HG03064 (cell line): ENCODE data around the gene MOCOS.
"Not testable (repeated sequence)": the region's sequence is repeated elsewhere in the genome, so short reads cannot be mapped to it uniquely, and the experiment has no call there.

Experiments
- ATAC-seq: cut with Tn5 transposase; IDR thresholded peaks from one replicate; pipeline ENCODE4 v1.9.1; 2021; ENCODE audit warnings: low read depth; ENCODE audit not compliant: unreplicated experiment

MOCOS gene

GRCh38 chr18:36197511-36198166 is 10.3 kb downstream of the MOCOS start:
- no peak for ATAC-seq

GRCh38 chr18:36199691-36200295 is 12.5 kb downstream of the MOCOS start:
- ATAC-seq = no peak

- ATAC-seq = no peak
Observed at GRCh38 chr18:36200354-36200771, 13.1 kb downstream of the MOCOS start.

GRCh38 chr18:36201765-36202164 is 14.5 kb downstream of the MOCOS start:
- no peak for ATAC-seq

- ATAC-seq = no peak
Observed at GRCh38 chr18:36203360-36203895, 16.1 kb downstream of the MOCOS start.

GRCh38 chr18:36205166-36205565 is 17.9 kb downstream of the MOCOS start:
- ATAC-seq = no peak

GRCh38 chr18:36207303-36207702 is 20.0 kb downstream of the MOCOS start:
- ATAC-seq = no peak

- not testable (repeated sequence) for ATAC-seq
Observed at GRCh38 chr18:36207969-36208368, 20.7 kb downstream of the MOCOS start.

GRCh38 chr18:36211612-36212065 is 24.3 kb downstream of the MOCOS start:
- no peak for ATAC-seq

- ATAC-seq = no peak
Observed at GRCh38 chr18:36212301-36213171, 25.2 kb downstream of the MOCOS start.

GRCh38 chr18:36214811-36215210 is 27.5 kb downstream of the MOCOS start:
- no peak for ATAC-seq

GRCh38 chr18:36215577-36215976 is 28.3 kb downstream of the MOCOS start:
- no peak for ATAC-seq

- ATAC-seq = no peak
Observed at GRCh38 chr18:36217348-36217747, 30.1 kb downstream of the MOCOS start.

GRCh38 chr18:36229188-36229587 is 41.9 kb downstream of the MOCOS start:
- ATAC-seq = no peak

- not testable (repeated sequence) for ATAC-seq
Observed at GRCh38 chr18:36240510-36240909, 53.2 kb downstream of the MOCOS start.

- no peak for ATAC-seq
Observed at GRCh38 chr18:36241831-36242230, 54.5 kb downstream of the MOCOS start.

GRCh38 chr18:36247036-36247435 is 59.7 kb downstream of the MOCOS start:
- no peak for ATAC-seq

GRCh38 chr18:36249392-36249791 is 62.1 kb downstream of the MOCOS start:
- no peak for ATAC-seq

- no peak for ATAC-seq
Observed at GRCh38 chr18:36250827-36251226, 63.5 kb downstream of the MOCOS start.

- no peak for ATAC-seq
Observed at GRCh38 chr18:36255072-36255698, 67.9 kb downstream of the MOCOS start.

- no peak for ATAC-seq
Observed at GRCh38 chr18:36256094-36256493, 68.8 kb downstream of the MOCOS start.
